Lung microvascular endothelial cell (primary cell): ENCODE results near the gene BRIP1. TPM values are rescaled to one million over a fixed set of nuclear protein-coding genes. Genes with fewer than 3 reads are reported as not detected.
"Not testable (repeated sequence)": the region's sequence is repeated elsewhere in the genome, so short reads cannot be mapped to it uniquely, and the experiment has no call there.

ENCODE experiments used
- DNase-seq, 2 donors: peaks; one replicate each; pipeline versions ENCODE4 v3.0.0 to v3.0.0-alpha.2; 2010; ENCODE audit warnings: low read depth in 2 of 2
- total RNA-seq: library from RNA; depleted of rRNA; stranded (reverse); fragments of >200 nt; gene quantifications from 2 replicates; pipeline ENCODE4 v1.2.1, GENCODE V29; 2014

Gene BRIP1
- total RNA-seq, 1 donor from 2014 or later: 1.8 TPM

GRCh38 chr17:61666406-61667088 lies 196.8 kb downstream of the BRIP1 start:
- not testable (repeated sequence) for DNase-seq

GRCh38 chr17:61663310-61663709 lies 200.0 kb downstream of the BRIP1 start:
- DNase-seq: no peak

- no peak for DNase-seq
These were observed 200.6 kb downstream of the BRIP1 start for GRCh38 chr17:61662741-61663140.

GRCh38 chr17:61662186-61662585 lies 201.1 kb downstream of the BRIP1 start:
- DNase-seq: no peak

GRCh38 chr17:61660746-61661485 lies 202.4 kb downstream of the BRIP1 start:
- no peak for DNase-seq

GRCh38 chr17:61659437-61659836 lies 203.9 kb downstream of the BRIP1 start:
- DNase-seq: peak in 1 of 2 donors; percentile 12

- DNase-seq: no peak
These were observed 205.1 kb downstream of the BRIP1 start for GRCh38 chr17:61658183-61658582.

- DNase-seq: no peak
These were observed 206.0 kb downstream of the BRIP1 start for GRCh38 chr17:61657338-61657737.

GRCh38 chr17:61656721-61657217 lies 206.6 kb downstream of the BRIP1 start:
- no peak for DNase-seq

GRCh38 chr17:61650749-61651148 lies 212.6 kb downstream of the BRIP1 start:
- DNase-seq: no peak

GRCh38 chr17:61648587-61648986 lies 214.7 kb downstream of the BRIP1 start:
- no peak for DNase-seq

- DNase-seq: no peak
These were observed 216.3 kb downstream of the BRIP1 start for GRCh38 chr17:61647047-61647446.

- no peak for DNase-seq
These were observed 216.8 kb downstream of the BRIP1 start for GRCh38 chr17:61646482-61646881.

- no peak for DNase-seq
These were observed 217.4 kb downstream of the BRIP1 start for GRCh38 chr17:61645920-61646319.

GRCh38 chr17:61644800-61645774 lies 218.2 kb downstream of the BRIP1 start:
- DNase-seq: no peak

- no peak for DNase-seq
These were observed 220.6 kb downstream of the BRIP1 start for GRCh38 chr17:61642768-61643167.

- DNase-seq: no peak
These were observed 221.6 kb downstream of the BRIP1 start for GRCh38 chr17:61641715-61642114.

GRCh38 chr17:61641084-61641483 lies 222.2 kb downstream of the BRIP1 start:
- no peak for DNase-seq

- no peak for DNase-seq
These were observed 223.5 kb downstream of the BRIP1 start for GRCh38 chr17:61639818-61640217.

GRCh38 chr17:61638087-61638486 lies 225.2 kb downstream of the BRIP1 start:
- no peak for DNase-seq

- peak; percentile 68 to 77 for DNase-seq
These were observed 227.4 kb downstream of the BRIP1 start for GRCh38 chr17:61635913-61636432.
